ENCODE results near the gene LRRK1. TPM values are rescaled to one million over a fixed set of nuclear protein-coding genes. Genes with fewer than 3 reads are reported as not detected.

LRRK1 gene
- total and polyA plus RNA-seq, 8 donors = 2.3 to 73.3 (median 7.0) TPM

- no peaks in the 10 kb centered on the region for H3K27me3 ChIP-seq
- 46 to 59% (median 53%) methylated on average over 6 of the region's 6 CpGs for WGBS, 5 donors
- TF ChIP-seq POLR2A (IDR thresholded peaks at IDR 0.05) = no peak
- no peak for TF ChIP-seq EP300 (IDR thresholded peaks at IDR 0.05)
- TF ChIP-seq CTCF (IDR thresholded peaks at IDR 0.05) = no peak
- no peak for TF ChIP-seq POLR2AphosphoS5 (IDR thresholded peaks at IDR 0.05)
- no peak for DNase-seq
- no peaks in the 10 kb centered on the region for H3K4me1 ChIP-seq
- no peaks in the 10 kb centered on the region for H3K9me3 ChIP-seq
- H3K4me3 ChIP-seq = no peak overlapping the region
- H3K36me3 ChIP-seq = peaks cover 3 to 45% (median 43%) of the 10 kb centered on the region in 4 donors
- H3K27ac ChIP-seq = no peak overlapping the region
- intact Hi-C loops (cut with DNase I; ENCODE audit: low total_unique reads) = no loop called here
These were observed 10.5 kb downstream of the LRRK1 start for GRCh38 chr15:100929641-100930042.

- 93 to 98% (median 94%) methylated on average over 4 of the region's 4 CpGs for WGBS, 5 donors
- intact Hi-C loops (cut with DNase I; ENCODE audit: low total_unique reads) = no loop called here
- TF ChIP-seq CTCF (IDR thresholded peaks at IDR 0.05) (no peak), POLR2AphosphoS5 (IDR thresholded peaks at IDR 0.05) (no peak), POLR2A (IDR thresholded peaks at IDR 0.05) (no peak), EP300 (IDR thresholded peaks at IDR 0.05) (no peak)
- no peak for DNase-seq
- H3K27me3 ChIP-seq = no peaks in the 10 kb centered on the region
- no peak overlapping the region for H3K27ac ChIP-seq
- H3K4me1 ChIP-seq = no peaks in the 10 kb centered on the region
- H3K36me3 ChIP-seq = peaks cover 3 to 40% (median 36%) of the 10 kb centered on the region in 4 donors
- H3K4me3 ChIP-seq = no peak overlapping the region
- H3K9me3 ChIP-seq = no peaks in the 10 kb centered on the region
These were observed 11.2 kb downstream of the LRRK1 start for GRCh38 chr15:100930306-100930848.

GRCh38 chr15:100931143-100931890 lies 12.2 kb downstream of the LRRK1 start:
- Histone ChIP-seq H3K4me3 (no peak overlapping the region), H3K27me3 (no peaks in the 10 kb centered on the region), H3K27ac (no peak overlapping the region), H3K9me3 (no peaks in the 10 kb centered on the region), H3K4me1 (no peaks in the 10 kb centered on the region), H3K36me3 (peaks cover 0 to 37% (median 29%) of the 10 kb centered on the region in 4 donors)
- DNase-seq = no peak
- intact Hi-C loops (cut with DNase I; ENCODE audit: low total_unique reads) = no loop called here
- TF ChIP-seq EP300 (IDR thresholded peaks at IDR 0.05) (no peak), POLR2A (IDR thresholded peaks at IDR 0.05) (no peak), CTCF (IDR thresholded peaks at IDR 0.05) (no peak), POLR2AphosphoS5 (IDR thresholded peaks at IDR 0.05) (no peak)
- WGBS, 5 donors = 82 to 84% (median 83%) methylated on average over 13 to 15 of the region's 15 CpGs

GRCh38 chr15:100932676-100933348 lies 13.7 kb downstream of the LRRK1 start:
- no peak for DNase-seq
- Histone ChIP-seq H3K9me3 (no peaks in the 10 kb centered on the region), H3K27me3 (no peaks in the 10 kb centered on the region), H3K27ac (no peak overlapping the region), H3K4me3 (no peak overlapping the region), H3K4me1 (no peaks in the 10 kb centered on the region), H3K36me3 (peaks cover 0 to 38% (median 19%) of the 10 kb centered on the region in 4 donors)
- no peak for TF ChIP-seq POLR2A (IDR thresholded peaks at IDR 0.05)
- 65 to 77% (median 73%) methylated on average over 7 of the region's 7 CpGs for WGBS, 5 donors
- intact Hi-C loops (cut with DNase I; ENCODE audit: low total_unique reads) = no loop called here

All from stomach (tissue), 9 donors.